ENCODE results near the gene MAML3.

DNA sequence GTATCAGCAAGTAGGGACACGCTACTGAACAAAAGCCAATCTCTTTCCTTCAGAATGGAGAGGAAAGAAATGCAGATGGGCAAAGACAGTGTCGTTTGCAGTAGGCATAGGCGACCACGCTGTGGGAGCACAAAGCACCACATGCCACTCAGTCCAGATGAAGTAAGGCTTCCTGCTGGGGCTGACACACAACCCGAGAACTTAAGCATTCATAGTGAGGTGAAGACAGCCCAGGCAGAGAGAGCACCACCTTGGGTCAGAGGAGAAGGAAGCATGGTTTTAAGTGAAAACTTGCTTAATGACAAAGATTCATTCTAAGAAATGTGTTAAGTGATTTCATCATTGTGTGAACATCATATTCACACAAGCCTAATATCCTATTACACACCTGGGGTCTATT is 249.6 kb downstream of the MAML3 start:
- TF ChIP-seq EP300 (IDR thresholded peaks at IDR 0.05) (no peak), POLR2A (IDR thresholded peaks at IDR 0.05) (no peak), POLR2AphosphoS5 (IDR thresholded peaks at IDR 0.05) (no peak)
- TF ChIP-seq, protein P1, sequence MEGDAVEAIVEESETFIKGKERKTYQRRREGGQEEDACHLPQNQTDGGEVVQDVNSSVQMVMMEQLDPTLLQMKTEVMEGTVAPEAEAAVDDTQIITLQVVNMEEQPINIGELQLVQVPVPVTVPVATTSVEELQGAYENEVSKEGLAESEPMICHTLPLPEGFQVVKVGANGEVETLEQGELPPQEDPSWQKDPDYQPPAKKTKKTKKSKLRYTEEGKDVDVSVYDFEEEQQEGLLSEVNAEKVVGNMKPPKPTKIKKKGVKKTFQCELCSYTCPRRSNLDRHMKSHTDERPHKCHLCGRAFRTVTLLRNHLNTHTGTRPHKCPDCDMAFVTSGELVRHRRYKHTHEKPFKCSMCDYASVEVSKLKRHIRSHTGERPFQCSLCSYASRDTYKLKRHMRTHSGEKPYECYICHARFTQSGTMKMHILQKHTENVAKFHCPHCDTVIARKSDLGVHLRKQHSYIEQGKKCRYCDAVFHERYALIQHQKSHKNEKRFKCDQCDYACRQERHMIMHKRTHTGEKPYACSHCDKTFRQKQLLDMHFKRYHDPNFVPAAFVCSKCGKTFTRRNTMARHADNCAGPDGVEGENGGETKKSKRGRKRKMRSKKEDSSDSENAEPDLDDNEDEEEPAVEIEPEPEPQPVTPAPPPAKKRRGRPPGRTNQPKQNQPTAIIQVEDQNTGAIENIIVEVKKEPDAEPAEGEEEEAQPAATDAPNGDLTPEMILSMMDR (IDR thresholded peaks at IDR 0.05) = no peak
